HepG2 (cell line): ENCODE measurements around the gene KANSL3. TPM values are rescaled to one million over a fixed set of nuclear protein-coding genes. Genes with fewer than 3 reads are reported as not detected.

Experiments used
- ADNP ChIP-seq: sonication (generic); formaldehyde crosslinking; IDR thresholded peaks from 2 replicates; pipeline ENCODE4 v1.4.0; 2020; ENCODE audit warnings: missing genetic modification reagents
- CREB1 ChIP-seq, 2 experiments: fragments of 450-650 bp in 1 of 2; IDR thresholded peaks; 2 replicates each; pipeline ENCODE4 v1.6.1; 2016 to 2017; ENCODE audit warnings: control low read depth in 1 of 2, mild to moderate bottlenecking in 1 of 2, missing compliant biosample characterization in 1 of 2, missing genetic modification characterization in 1 of 2
- DPF2 ChIP-seq: sonication (generic); formaldehyde crosslinking; IDR thresholded peaks from 2 replicates; pipeline ENCODE4 v1.4.0; 2020; ENCODE audit warnings: mild to moderate bottlenecking, low read depth, missing genetic modification reagents, borderline replicate concordance
- ELF1 ChIP-seq: sonication (generic); formaldehyde crosslinking; IDR thresholded peaks from 2 replicates; pipeline ENCODE4 v1.4.0; 2020; ENCODE audit warnings: missing genetic modification reagents
- FIP1L1 ChIP-seq: fragments of 200-400 bp; formaldehyde crosslinking; IDR thresholded peaks from 2 replicates; pipeline ENCODE4 v1.6.1; 2018; ENCODE audit warnings: low read depth, mild to moderate bottlenecking, low read length, moderate library complexity, borderline replicate concordance; ENCODE audit not compliant: insufficient read depth
- FOXM1 ChIP-seq: sonication (generic); formaldehyde crosslinking; IDR thresholded peaks from 2 replicates; pipeline ENCODE4 v1.5.0; 2020; ENCODE audit warnings: missing genetic modification reagents
- KDM4B ChIP-seq: sonication (generic); formaldehyde crosslinking; IDR thresholded peaks from 2 replicates; pipeline ENCODE4 v1.4.0; 2020; ENCODE audit warnings: missing genetic modification reagents
- MAZ ChIP-seq, 2 experiments: sonication (generic) in 1 of 2; formaldehyde crosslinking in 1 of 2; IDR thresholded peaks; 2 replicates each; pipeline versions ENCODE4 v1.5.0 to v1.6.1; 2012 to 2020; ENCODE audit warnings: low read depth in 2 of 2, mild to moderate bottlenecking in 2 of 2, borderline replicate concordance in 1 of 2, improper control_type of control experiment in 1 of 2, low read length in 1 of 2, missing genetic modification reagents in 1 of 2, moderate library complexity in 1 of 2
- SP1 ChIP-seq, 2 experiments: fragments of 450-650 bp in 1 of 2; sonication (generic) in 1 of 2; formaldehyde crosslinking in 1 of 2; IDR thresholded peaks; 2 replicates each; pipeline versions ENCODE4 v1.4.0 to v1.6.1; 2016 to 2020; ENCODE audit warnings: missing genetic modification reagents in 1 of 2
- ZBTB21 ChIP-seq: sonication (generic); formaldehyde crosslinking; IDR thresholded peaks from 2 replicates; pipeline ENCODE4 v1.4.0; 2020; ENCODE audit warnings: missing genetic modification reagents
- ZC3H13 ChIP-seq: sonication (generic); formaldehyde crosslinking; IDR thresholded peaks from 2 replicates; pipeline ENCODE4 v1.8.1; 2023; ENCODE audit warnings: mild to moderate bottlenecking, missing genetic modification reagents, moderate library complexity
- ZNF703 ChIP-seq: sonication (generic); formaldehyde crosslinking; IDR thresholded peaks from 2 replicates; pipeline ENCODE4 v1.5.1; 2020; ENCODE audit warnings: missing genetic modification reagents, mild to moderate bottlenecking, moderate library complexity, borderline replicate concordance
- polyA plus RNA-seq, 8 experiments: library from polyadenylated mRNA; depleted of rRNA in 3 of 8; stranded (reverse) in 7 of 8; unstranded in 1 of 8; fragments of >200 nt; fragmentation: Illumina TruSeq in 4 of 8; extraction: Trizol in 4 of 8; gene quantifications; 2 replicates each; pipeline versions ENCODE4 v1.2.1 to v1.2.3, GENCODE V29; 2011 to 2016; ENCODE audit warnings: low read depth in 4 of 8, missing spikeins in 1 of 8, mixed read lengths in 1 of 8; ENCODE audit not compliant: insufficient read depth in 1 of 8
- total RNA-seq, 5 experiments: library from RNA; depleted of rRNA; stranded (reverse); fragments of >200 nt; fragmentation: Illumina TruSeq; extraction: Trizol; gene quantifications; 2 replicates each; pipeline ENCODE4 v1.2.3, GENCODE V29; 2016; ENCODE audit warnings: low read depth in 1 of 5
- TF ChIP-seq, protein P1 (sequence below): sonication (generic); formaldehyde crosslinking; IDR thresholded peaks from 2 replicates; pipeline ENCODE4 v1.8.0; 2022; ENCODE audit warnings: missing genetic modification reagents, mild to moderate bottlenecking, moderate library complexity, borderline replicate concordance
- TF ChIP-seq, protein P2 (sequence below): IDR thresholded peaks from 2 replicates; pipeline ENCODE4 v1.6.1; 2016; ENCODE audit warnings: mild to moderate bottlenecking, missing biosample characterization, missing genetic modification reagents
- TF ChIP-seq, protein P3 (sequence below): sonication (generic); formaldehyde crosslinking; IDR thresholded peaks from 2 replicates; pipeline ENCODE4 v1.4.0; 2020; ENCODE audit warnings: missing genetic modification reagents
- TF ChIP-seq, protein P4 (sequence below): sonication (generic); formaldehyde crosslinking; IDR thresholded peaks from 2 replicates; pipeline ENCODE4 v1.5.0; 2020; ENCODE audit warnings: missing genetic modification reagents
- TF ChIP-seq, protein P5 (sequence below): IDR thresholded peaks from 2 replicates; pipeline ENCODE4 v1.6.1; 2012; ENCODE audit warnings: low read depth, low read length, improper control_type of control experiment

KANSL3 gene
- total and polyA plus RNA-seq, 2 of the 13 experiments (the other 11 are each of a cell fraction or from before 2014, with no cell fraction given) = 20.8 to 37.3 TPM

DNA sequence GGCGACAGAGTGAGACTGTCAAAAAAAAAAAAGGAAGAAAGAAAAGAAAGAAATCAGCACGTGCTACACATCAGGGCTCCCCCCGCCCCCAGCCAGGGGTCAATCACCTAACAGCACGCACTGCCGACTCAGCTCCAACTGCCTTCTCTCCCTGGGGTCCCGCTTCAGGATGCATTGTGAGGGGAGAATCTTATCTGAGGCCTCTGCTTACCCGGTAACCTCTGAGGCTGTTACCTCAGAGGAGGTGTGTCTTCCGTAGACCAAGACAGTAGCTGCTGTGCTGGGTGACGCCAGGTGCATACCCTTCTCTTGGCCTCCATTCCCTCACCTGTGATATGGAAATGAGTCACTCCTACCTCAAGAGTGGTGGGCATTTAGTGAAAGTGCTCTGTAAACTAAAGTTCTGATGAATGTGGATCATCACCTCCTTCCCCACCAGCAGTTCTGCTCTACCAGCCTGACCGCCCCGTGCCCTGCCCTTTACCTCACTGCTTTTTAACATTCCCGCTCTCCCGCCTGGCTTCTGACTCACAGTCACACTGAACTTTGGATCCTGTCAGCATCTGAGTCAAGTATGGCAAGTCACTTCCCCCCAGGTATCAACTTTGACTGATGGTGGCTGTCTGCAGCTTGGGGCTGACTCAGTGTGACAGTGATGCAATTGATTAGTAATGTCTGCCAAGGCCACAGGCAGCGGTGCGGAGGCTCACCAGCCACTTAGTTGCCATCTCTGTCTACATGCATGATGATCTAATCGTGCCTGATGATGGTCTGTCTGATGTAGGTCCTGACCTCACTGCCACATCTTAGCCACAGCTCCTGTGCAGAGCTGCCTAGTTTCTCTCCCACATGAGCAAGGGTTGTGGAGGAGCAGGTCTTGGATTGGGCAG is 81.4 kb downstream of the KANSL3 start (continued):
- TF ChIP-seq, protein P1, sequence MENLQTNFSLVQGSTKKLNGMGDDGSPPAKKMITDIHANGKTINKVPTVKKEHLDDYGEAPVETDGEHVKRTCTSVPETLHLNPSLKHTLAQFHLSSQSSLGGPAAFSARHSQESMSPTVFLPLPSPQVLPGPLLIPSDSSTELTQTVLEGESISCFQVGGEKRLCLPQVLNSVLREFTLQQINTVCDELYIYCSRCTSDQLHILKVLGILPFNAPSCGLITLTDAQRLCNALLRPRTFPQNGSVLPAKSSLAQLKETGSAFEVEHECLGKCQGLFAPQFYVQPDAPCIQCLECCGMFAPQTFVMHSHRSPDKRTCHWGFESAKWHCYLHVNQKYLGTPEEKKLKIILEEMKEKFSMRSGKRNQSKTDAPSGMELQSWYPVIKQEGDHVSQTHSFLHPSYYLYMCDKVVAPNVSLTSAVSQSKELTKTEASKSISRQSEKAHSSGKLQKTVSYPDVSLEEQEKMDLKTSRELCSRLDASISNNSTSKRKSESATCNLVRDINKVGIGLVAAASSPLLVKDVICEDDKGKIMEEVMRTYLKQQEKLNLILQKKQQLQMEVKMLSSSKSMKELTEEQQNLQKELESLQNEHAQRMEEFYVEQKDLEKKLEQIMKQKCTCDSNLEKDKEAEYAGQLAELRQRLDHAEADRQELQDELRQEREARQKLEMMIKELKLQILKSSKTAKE (CRISPR knock-in tag) = peak; percentile 92
- TF ChIP-seq CREB1 (IDR thresholded peaks at IDR 0.05) (peak; percentile 89), CREB1 (CRISPR knock-in tag; IDR thresholded peaks at IDR 0.05) (no peak; the same call in 1 of the 2 replicates), MAZ (IDR thresholded peaks at IDR 0.05; ENCODE audit: borderline replicate concordance, low read depth, low read length) (peak; percentile 82), MAZ (CRISPR knock-in tag; IDR thresholded peaks at IDR 0.05; ENCODE audit: low read depth) (peak; percentile 52; the same call in 1 of the 2 replicates), DPF2 (CRISPR knock-in tag) (peak; percentile 71), ELF1 (CRISPR knock-in tag) (peak; percentile 71), ZNF703 (CRISPR knock-in tag) (no peak), ZC3H13 (CRISPR knock-in tag) (peak; percentile 62; the same call in 1 of the 2 replicates), ZBTB21 (CRISPR knock-in tag) (peak; percentile 94), ADNP (CRISPR knock-in tag) (0 out of 2 replicates have a peak, but pooled peaks have one; percentile 52), KDM4B (CRISPR knock-in tag) (no peak), FOXM1 (no peak), SP1 (IDR thresholded peaks at IDR 0.05) (no peak), SP1 (CRISPR knock-in tag; IDR thresholded peaks at IDR 0.05) (peak; percentile 67), FIP1L1 (no peak)
- TF ChIP-seq, protein P2, sequence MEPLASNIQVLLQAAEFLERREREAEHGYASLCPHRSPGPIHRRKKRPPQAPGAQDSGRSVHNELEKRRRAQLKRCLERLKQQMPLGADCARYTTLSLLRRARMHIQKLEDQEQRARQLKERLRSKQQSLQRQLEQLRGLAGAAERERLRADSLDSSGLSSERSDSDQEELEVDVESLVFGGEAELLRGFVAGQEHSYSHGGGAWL (CRISPR knock-in tag) = 0 out of 2 replicates have a peak, but pooled peaks have one; percentile 41
- TF ChIP-seq, protein P3, sequence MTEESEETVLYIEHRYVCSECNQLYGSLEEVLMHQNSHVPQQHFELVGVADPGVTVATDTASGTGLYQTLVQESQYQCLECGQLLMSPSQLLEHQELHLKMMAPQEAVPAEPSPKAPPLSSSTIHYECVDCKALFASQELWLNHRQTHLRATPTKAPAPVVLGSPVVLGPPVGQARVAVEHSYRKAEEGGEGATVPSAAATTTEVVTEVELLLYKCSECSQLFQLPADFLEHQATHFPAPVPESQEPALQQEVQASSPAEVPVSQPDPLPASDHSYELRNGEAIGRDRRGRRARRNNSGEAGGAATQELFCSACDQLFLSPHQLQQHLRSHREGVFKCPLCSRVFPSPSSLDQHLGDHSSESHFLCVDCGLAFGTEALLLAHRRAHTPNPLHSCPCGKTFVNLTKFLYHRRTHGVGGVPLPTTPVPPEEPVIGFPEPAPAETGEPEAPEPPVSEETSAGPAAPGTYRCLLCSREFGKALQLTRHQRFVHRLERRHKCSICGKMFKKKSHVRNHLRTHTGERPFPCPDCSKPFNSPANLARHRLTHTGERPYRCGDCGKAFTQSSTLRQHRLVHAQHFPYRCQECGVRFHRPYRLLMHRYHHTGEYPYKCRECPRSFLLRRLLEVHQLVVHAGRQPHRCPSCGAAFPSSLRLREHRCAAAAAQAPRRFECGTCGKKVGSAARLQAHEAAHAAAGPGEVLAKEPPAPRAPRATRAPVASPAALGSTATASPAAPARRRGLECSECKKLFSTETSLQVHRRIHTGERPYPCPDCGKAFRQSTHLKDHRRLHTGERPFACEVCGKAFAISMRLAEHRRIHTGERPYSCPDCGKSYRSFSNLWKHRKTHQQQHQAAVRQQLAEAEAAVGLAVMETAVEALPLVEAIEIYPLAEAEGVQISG (CRISPR knock-in tag) = peak; percentile 87
- TF ChIP-seq, protein P4, sequence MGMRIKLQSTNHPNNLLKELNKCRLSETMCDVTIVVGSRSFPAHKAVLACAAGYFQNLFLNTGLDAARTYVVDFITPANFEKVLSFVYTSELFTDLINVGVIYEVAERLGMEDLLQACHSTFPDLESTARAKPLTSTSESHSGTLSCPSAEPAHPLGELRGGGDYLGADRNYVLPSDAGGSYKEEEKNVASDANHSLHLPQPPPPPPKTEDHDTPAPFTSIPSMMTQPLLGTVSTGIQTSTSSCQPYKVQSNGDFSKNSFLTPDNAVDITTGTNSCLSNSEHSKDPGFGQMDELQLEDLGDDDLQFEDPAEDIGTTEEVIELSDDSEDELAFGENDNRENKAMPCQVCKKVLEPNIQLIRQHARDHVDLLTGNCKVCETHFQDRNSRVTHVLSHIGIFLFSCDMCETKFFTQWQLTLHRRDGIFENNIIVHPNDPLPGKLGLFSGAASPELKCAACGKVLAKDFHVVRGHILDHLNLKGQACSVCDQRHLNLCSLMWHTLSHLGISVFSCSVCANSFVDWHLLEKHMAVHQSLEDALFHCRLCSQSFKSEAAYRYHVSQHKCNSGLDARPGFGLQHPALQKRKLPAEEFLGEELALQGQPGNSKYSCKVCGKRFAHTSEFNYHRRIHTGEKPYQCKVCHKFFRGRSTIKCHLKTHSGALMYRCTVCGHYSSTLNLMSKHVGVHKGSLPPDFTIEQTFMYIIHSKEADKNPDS = no peak
- TF ChIP-seq, protein P5, sequence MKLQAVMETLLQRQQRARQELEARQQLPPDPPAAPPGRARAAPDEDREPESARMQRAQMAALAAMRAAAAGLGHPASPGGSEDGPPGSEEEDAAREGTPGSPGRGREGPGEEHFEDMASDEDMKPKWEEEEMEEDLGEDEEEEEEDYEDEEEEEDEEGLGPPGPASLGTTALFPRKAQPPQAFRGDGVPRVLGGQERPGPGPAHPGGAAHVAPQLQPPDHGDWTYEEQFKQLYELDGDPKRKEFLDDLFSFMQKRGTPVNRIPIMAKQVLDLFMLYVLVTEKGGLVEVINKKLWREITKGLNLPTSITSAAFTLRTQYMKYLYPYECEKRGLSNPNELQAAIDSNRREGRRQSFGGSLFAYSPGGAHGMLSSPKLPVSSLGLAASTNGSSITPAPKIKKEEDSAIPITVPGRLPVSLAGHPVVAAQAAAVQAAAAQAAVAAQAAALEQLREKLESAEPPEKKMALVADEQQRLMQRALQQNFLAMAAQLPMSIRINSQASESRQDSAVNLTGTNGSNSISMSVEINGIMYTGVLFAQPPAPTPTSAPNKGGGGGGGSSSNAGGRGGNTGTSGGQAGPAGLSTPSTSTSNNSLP = peak; percentile 93
